Activated gamma-delta T cell (primary cell): ENCODE results near the gene ZDHHC18.
A peak's percentile ranks its signal among the peaks of the same experiment; 100 is the strongest.

Experiments
- DNase-seq: peaks from one replicate; lab custom pipeline; 2025; lab: John Stamatoyannopoulos, UW

ZDHHC18 gene

DNA sequence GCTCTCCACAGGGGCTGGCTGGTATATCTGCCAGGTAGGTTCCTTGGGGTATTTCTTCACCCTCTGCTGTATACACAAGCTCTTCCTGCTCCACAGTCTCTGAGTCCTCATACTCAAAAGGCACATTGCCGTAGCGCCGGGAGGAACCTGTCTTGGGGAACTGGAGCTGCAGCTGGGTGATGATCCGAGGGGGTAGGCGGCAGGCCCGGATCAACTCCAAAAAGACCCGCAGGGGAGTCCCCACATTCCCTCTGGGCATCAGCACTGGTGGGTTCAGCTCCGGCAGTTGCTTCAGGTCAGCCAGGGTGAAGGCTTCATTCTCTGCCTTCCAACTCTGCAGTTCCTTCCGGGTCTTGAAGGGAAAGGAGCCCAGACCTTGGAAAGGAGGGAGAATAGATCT is 70.9 kb downstream of the ZDHHC18 start:
- DNase-seq: no peak

DNA sequence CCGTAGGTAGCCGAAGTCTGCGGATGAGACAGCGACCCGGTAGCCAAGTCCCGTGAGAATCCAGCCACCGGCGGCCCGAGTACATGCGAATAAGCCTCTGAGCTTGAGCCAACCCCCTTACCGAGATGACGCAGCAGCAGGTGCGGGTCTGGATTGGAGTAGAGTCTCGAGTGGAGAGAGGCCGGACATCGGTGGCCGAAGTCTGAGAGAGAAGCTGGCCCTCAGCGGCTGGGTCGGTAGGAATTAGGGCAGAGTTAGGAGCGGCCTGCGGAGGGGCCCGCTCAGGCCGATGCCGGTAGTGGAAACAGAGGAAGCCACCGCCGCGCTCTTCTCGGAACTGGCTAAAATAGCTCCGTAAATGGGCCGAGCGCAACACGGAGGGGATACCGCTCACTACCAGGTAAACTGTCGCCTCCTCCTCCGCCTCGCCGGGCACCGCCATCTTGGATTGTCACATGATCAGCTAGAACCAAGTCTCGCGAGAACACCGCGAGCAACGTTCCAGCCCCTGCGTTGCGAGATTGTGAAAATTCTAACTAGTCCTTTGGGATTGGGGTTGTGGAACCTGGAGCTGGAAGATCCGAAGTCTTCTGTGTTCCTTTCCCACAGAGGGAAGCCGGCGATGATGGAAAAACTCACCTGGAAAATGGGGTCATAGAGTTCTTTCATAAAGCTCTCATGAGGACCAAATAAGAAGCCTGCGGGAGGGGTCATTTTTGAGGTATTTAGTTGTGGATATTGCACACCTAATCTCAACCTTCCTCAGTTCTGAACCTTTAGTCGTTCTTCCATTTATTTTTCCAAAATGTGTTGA is 73.7 kb downstream of the ZDHHC18 start, which contains the start of gene GPATCH3:
TSS of gene GPATCH3 (minus strand) at position 467 of the 814 bp plus-strand sequence. CDS start at position 442, 25 bp downstream.
- peak; percentile 49 for DNase-seq

DNA sequence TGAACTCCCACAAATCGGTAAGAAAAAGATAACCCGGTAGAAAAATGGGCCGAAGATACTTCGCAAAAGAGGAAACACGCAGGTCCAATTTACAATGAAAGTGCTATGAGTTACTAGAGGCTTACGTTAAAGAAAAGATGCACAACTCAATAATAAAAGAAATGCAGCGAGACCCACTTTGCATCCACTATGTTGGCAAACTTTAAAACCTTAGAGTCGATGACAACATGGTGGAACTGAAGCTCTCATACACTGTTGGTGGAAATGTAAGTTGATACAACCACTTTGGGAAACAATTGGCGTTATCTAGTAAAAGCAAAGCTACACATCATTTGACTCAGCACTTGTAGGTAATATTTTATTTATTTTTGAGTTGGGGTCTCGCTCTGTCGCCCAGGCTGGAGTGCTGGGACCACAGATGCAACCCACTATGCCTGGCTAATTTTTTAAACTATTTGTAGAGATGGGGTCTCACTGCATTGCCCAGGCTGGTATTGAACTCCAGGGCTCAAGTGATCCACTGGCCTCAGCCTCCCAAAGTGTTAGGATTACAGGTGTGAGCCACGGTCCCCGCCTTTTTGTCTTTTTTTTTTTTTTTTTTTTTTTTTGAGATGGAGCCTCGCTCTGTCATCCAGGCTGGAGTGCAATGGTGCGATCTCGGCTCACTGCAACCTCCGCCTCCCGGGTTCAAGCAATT is 74.5 kb downstream of the ZDHHC18 start:
- DNase-seq: no peak
